ENCODE results near the gene TBC1D1. TPM values are rescaled to one million over a fixed set of nuclear protein-coding genes. Genes with fewer than 3 reads are reported as not detected.

Gene TBC1D1
- total RNA-seq, 1 donor: 59.9 TPM

GRCh38 chr4:38145033-38145678, 254.3 kb downstream of the TBC1D1 start:
- no peak for TF ChIP-seq CTCF (IDR thresholded peaks at IDR 0.05; ENCODE audit: insufficient read depth, low read length)
- peak; percentile 49 for DNase-seq (ENCODE audit: low read depth)
- no peak overlapping the region for H3K4me3 ChIP-seq (ENCODE audit: low read depth, low read length)

- peak; percentile 96 for DNase-seq (ENCODE audit: low read depth)
- no peak for TF ChIP-seq CTCF (IDR thresholded peaks at IDR 0.05; ENCODE audit: insufficient read depth, low read length)
- no peak overlapping the region for H3K4me3 ChIP-seq (ENCODE audit: low read depth, low read length)
Observed at GRCh38 chr4:38145741-38146140, 254.9 kb downstream of the TBC1D1 start.

DNA sequence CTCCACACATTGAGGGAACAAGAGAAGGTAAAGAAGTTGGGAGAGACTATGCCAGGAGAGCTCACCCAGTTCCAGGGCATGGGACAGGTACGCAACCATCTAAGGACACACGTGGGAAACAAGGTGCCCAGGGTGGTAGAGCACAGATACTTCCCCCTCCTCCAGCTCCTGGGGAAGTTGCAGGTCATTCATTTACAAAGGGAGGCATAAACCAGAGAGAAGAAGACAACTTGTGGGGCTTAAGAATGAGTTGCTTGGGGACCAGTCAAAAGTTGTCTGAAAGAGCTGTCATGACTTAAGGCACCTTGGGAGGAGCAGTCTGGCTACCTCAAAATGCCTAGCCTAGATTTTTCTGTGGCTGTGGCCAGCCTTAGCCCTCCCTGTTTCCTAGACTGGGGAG, 255.5 kb downstream of the TBC1D1 start:
- DNase-seq (ENCODE audit: low read depth): no peak
- TF ChIP-seq CTCF (IDR thresholded peaks at IDR 0.05; ENCODE audit: insufficient read depth, low read length): no peak
- no peak overlapping the region for H3K4me3 ChIP-seq (ENCODE audit: low read depth, low read length)

GRCh38 chr4:38149472-38149996, 258.6 kb downstream of the TBC1D1 start:
- no peak for TF ChIP-seq CTCF (IDR thresholded peaks at IDR 0.05; ENCODE audit: insufficient read depth, low read length)
- H3K4me3 ChIP-seq (ENCODE audit: low read depth, low read length): no peak overlapping the region
- DNase-seq (ENCODE audit: low read depth): no peak

GRCh38 chr4:38149997-38150671, 259.2 kb downstream of the TBC1D1 start:
- peak; percentile 98 for DNase-seq (ENCODE audit: low read depth)
- no peak for TF ChIP-seq CTCF (IDR thresholded peaks at IDR 0.05; ENCODE audit: insufficient read depth, low read length)
- H3K4me3 ChIP-seq (ENCODE audit: low read depth, low read length): no peak overlapping the region

DNA sequence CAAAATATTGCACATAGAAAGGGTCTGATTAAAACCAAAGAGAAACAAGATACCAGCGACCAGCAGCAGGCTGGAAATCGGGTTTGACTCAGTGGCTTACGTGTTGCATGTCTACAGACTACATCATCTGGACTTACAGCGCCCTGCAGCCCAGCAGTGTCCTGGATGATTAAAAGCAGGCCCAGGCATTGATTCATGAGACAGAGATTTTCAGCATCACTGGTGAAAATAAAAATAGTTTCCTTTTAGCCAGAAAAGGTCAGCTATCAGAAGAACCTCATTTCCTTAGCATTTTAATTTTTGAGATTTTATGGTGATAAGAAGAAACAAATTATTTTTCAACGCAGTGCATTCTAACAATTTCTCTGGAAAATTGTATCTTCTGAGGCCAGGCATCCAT, 259.9 kb downstream of the TBC1D1 start:
- peak; percentile 1 for TF ChIP-seq CTCF (IDR thresholded peaks at IDR 0.05; ENCODE audit: insufficient read depth, low read length)
- no peak overlapping the region for H3K4me3 ChIP-seq (ENCODE audit: low read depth, low read length)
- peak; percentile 96 for DNase-seq (ENCODE audit: low read depth)

All from fibroblast of the aortic adventitia (primary cell).